Measurements from ENCODE around the gene RBM11.

Gene RBM11

GRCh38 chr21:14260174-14260764 lies 44.3 kb downstream of the RBM11 start:
- no peak for DNase-seq (ENCODE audit: low read depth in 1 of 2, low spot score in 1 of 2)
- Histone ChIP-seq H3K4me3 (replicated peaks; ENCODE audit: insufficient read depth, low read length) (no peak overlapping the region), H3K27me3 (ENCODE audit: insufficient read depth, poor library complexity, severe bottlenecking) (peaks cover 3% of the 10 kb centered on the region), H3K27ac (replicated peaks) (no peak overlapping the region)
- TF ChIP-seq POLR2AphosphoS5 (IDR thresholded peaks at IDR 0.05; ENCODE audit: low read depth): no peak
- TF ChIP-seq REST (IDR thresholded peaks at IDR 0.05; ENCODE audit: insufficient replicate concordance, low read depth): no peak
- TF ChIP-seq SPI1 (IDR thresholded peaks at IDR 0.05; ENCODE audit: borderline replicate concordance, low read depth): no peak
- no peak for TF ChIP-seq CTCF (IDR thresholded peaks at IDR 0.05; ENCODE audit: insufficient read depth, low read length)
- no peak for TF ChIP-seq GABPA (IDR thresholded peaks at IDR 0.05; ENCODE audit: low read depth)

GRCh38 chr21:14262039-14262438 lies 46.1 kb downstream of the RBM11 start:
- no peak for DNase-seq (ENCODE audit: low read depth in 1 of 2, low spot score in 1 of 2)
- H3K27me3 ChIP-seq (ENCODE audit: insufficient read depth, poor library complexity, severe bottlenecking): peaks cover 3% of the 10 kb centered on the region
- no peak overlapping the region for H3K4me3 ChIP-seq (replicated peaks; ENCODE audit: insufficient read depth, low read length)
- no peak overlapping the region for H3K27ac ChIP-seq (replicated peaks)
- TF ChIP-seq SPI1 (IDR thresholded peaks at IDR 0.05; ENCODE audit: borderline replicate concordance, low read depth) (no peak), POLR2AphosphoS5 (IDR thresholded peaks at IDR 0.05; ENCODE audit: low read depth) (no peak), REST (IDR thresholded peaks at IDR 0.05; ENCODE audit: insufficient replicate concordance, low read depth) (no peak), CTCF (IDR thresholded peaks at IDR 0.05; ENCODE audit: insufficient read depth, low read length) (no peak), GABPA (IDR thresholded peaks at IDR 0.05; ENCODE audit: low read depth) (no peak)

- no peak overlapping the region for H3K4me3 ChIP-seq (replicated peaks; ENCODE audit: insufficient read depth, low read length)
- H3K27me3 ChIP-seq (ENCODE audit: insufficient read depth, poor library complexity, severe bottlenecking): peaks cover 3% of the 10 kb centered on the region
- no peak for DNase-seq (ENCODE audit: low read depth in 1 of 2, low spot score in 1 of 2)
- no peak overlapping the region for H3K27ac ChIP-seq (replicated peaks)
- TF ChIP-seq REST (IDR thresholded peaks at IDR 0.05; ENCODE audit: insufficient replicate concordance, low read depth) (no peak), GABPA (IDR thresholded peaks at IDR 0.05; ENCODE audit: low read depth) (no peak), CTCF (IDR thresholded peaks at IDR 0.05; ENCODE audit: insufficient read depth, low read length) (no peak), SPI1 (IDR thresholded peaks at IDR 0.05; ENCODE audit: borderline replicate concordance, low read depth) (no peak), POLR2AphosphoS5 (IDR thresholded peaks at IDR 0.05; ENCODE audit: low read depth) (no peak)
These were observed 47.9 kb downstream of the RBM11 start for GRCh38 chr21:14263879-14264278.

All from HL-60 (cell line).